ENCODE data around the gene LEF1. TPM values are rescaled to one million over a fixed set of nuclear protein-coding genes. Genes with fewer than 3 reads are reported as not detected.

The LEF1 gene
- total RNA-seq, 1 experiment from 2014 or later: 0.79 TPM

GRCh38 chr4:108081256-108081655 is 87.5 kb downstream of the LEF1 start:
- POLR2A ChIA-PET: no interaction called here
- ATAC-seq (no peak), DNase-seq (ENCODE audit: low read depth, low spot score) (no peak)
- H3K27ac ChIP-seq (ENCODE audit: low read depth, low read length): no peak overlapping the region
- no peaks in the 10 kb centered on the region for H3K36me3 ChIP-seq (ENCODE audit: control insufficient read depth in 1 of 2, insufficient read depth in 2 of 2, low read length in 2 of 2)
- H3K4me2 ChIP-seq (ENCODE audit: low read length): no peak overlapping the region
- TF ChIP-seq CTCF (IDR thresholded peaks at IDR 0.05 in 2 of 3, conservative IDR thresholded peaks at IDR 0.05 in 1 of 3; ENCODE audit: borderline replicate concordance in 1 of 3, insufficient read depth in 1 of 3, low read depth in 2 of 3, low read length in 2 of 3) (no peak), ELF1 (IDR thresholded peaks at IDR 0.05; ENCODE audit: borderline replicate concordance, low read depth) (no peak), JUND (IDR thresholded peaks at IDR 0.05) (no peak), SP1 (IDR thresholded peaks at IDR 0.05; ENCODE audit: low read depth) (no peak), ATF3 (IDR thresholded peaks at IDR 0.05) (no peak), ZFX (IDR thresholded peaks at IDR 0.05) (no peak), ZNF274 (IDR thresholded peaks at IDR 0.05; ENCODE audit: low read depth, low read length) (no peak), POLR2AphosphoS5 (IDR thresholded peaks at IDR 0.05; ENCODE audit: low read depth, low read length) (no peak), CEBPB (IDR thresholded peaks at IDR 0.05; ENCODE audit: low read depth) (no peak), CBX3 (IDR thresholded peaks at IDR 0.05; ENCODE audit: low read depth) (no peak), MAX (IDR thresholded peaks at IDR 0.05) (no peak), ZBTB33 (IDR thresholded peaks at IDR 0.05; ENCODE audit: extremely low read depth, insufficient replicate concordance, low read length) (no peak), EGR1 (IDR thresholded peaks at IDR 0.05; ENCODE audit: low read depth) (no peak), SRF (IDR thresholded peaks at IDR 0.05; ENCODE audit: low read depth) (no peak), POLR2A (IDR thresholded peaks at IDR 0.05; ENCODE audit: borderline replicate concordance, extremely low read depth, insufficient read depth, insufficient read length) (no peak)
- RAD21 ChIA-PET (ENCODE audit: low non-redundant PET in 1 of 2, low total read pairs in 2 of 2, uncharacterized antibody in 2 of 2, unreplicated experiment in 2 of 2): no interaction called here
- H3K9me2 ChIP-seq (ENCODE audit: insufficient read depth): no peaks in the 10 kb centered on the region
- H3K4me3 ChIP-seq (replicated peaks in 1 of 2; ENCODE audit: low read depth in 1 of 2, low read length in 2 of 2): no peak overlapping the region
- no peaks in the 10 kb centered on the region for H3K4me1 ChIP-seq (ENCODE audit: control insufficient read depth in 1 of 2, insufficient read depth in 2 of 2, low read length in 2 of 2)
- no peaks in the 10 kb centered on the region for H3K9me3 ChIP-seq (ENCODE audit: control insufficient read depth in 1 of 2, insufficient read depth in 1 of 2, low read depth in 1 of 2, low read length in 2 of 2)
- BruUV-seq (replicated peaks): no TSS peak
- H3K27me3 ChIP-seq (ENCODE audit: insufficient read depth, low read length): peaks cover 19% of the 10 kb centered on the region; the same call in 1 of the 2 replicates
- intact Hi-C loops (cut with micrococcal nuclease): no loop called here
- H4K20me1 ChIP-seq (ENCODE audit: insufficient read depth): no peaks in the 10 kb centered on the region
- no peaks in the 10 kb centered on the region for H3K79me2 ChIP-seq (ENCODE audit: insufficient read depth, low read length)
- H3K9ac ChIP-seq (ENCODE audit: low read length): no peak overlapping the region
- CTCF ChIA-PET: no interaction called here
- no peak overlapping the region for H2AFZ ChIP-seq (ENCODE audit: low read depth, low read length, poor library complexity, severe bottlenecking)
